Measurements from ENCODE around the gene DDAH1.
"Not testable (repeated sequence)": the region's sequence is repeated elsewhere in the genome, so short reads cannot be mapped to it uniquely, and the experiment has no call there.

DNA sequence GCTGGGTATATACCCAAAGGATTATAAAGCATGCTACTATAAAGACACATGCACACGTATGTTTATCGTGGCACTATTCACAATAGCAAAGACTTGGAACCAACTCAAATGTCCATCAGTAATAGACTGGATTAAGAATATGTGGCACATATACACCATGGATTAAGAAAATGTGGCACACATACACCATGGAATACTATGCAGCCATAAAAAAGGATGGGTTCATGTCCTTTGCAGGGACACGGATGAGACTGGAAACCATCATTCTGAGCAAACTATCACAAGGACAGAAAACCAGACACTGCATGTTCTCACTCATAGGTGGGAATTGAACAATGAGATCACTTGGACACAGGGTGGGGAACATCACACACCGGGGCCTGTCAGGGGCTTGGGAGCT is 49.0 kb upstream of the DDAH1 start:
- TF ChIP-seq, protein P1, sequence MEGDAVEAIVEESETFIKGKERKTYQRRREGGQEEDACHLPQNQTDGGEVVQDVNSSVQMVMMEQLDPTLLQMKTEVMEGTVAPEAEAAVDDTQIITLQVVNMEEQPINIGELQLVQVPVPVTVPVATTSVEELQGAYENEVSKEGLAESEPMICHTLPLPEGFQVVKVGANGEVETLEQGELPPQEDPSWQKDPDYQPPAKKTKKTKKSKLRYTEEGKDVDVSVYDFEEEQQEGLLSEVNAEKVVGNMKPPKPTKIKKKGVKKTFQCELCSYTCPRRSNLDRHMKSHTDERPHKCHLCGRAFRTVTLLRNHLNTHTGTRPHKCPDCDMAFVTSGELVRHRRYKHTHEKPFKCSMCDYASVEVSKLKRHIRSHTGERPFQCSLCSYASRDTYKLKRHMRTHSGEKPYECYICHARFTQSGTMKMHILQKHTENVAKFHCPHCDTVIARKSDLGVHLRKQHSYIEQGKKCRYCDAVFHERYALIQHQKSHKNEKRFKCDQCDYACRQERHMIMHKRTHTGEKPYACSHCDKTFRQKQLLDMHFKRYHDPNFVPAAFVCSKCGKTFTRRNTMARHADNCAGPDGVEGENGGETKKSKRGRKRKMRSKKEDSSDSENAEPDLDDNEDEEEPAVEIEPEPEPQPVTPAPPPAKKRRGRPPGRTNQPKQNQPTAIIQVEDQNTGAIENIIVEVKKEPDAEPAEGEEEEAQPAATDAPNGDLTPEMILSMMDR (IDR thresholded peaks at IDR 0.05) = not testable (repeated sequence)
- not testable (repeated sequence) for TF ChIP-seq POLR2A (IDR thresholded peaks at IDR 0.05)

Measured in body of pancreas (tissue), 4 donors.